Fibroblast of villous mesenchyme (primary cell): Measurements from ENCODE around the gene BRD8. TPM values are rescaled to one million over a fixed set of nuclear protein-coding genes. Genes with fewer than 3 reads are reported as not detected.
A peak's percentile ranks its signal among the peaks of the same experiment; 100 is the strongest.
"Not testable (repeated sequence)": the region's sequence is repeated elsewhere in the genome, so short reads cannot be mapped to it uniquely, and the experiment has no call there.

Experiments
- DNase-seq: peaks from one replicate; pipeline ENCODE4 v3.0.0-alpha.2; 2010; ENCODE audit warnings: low read depth
- H3K4me3 ChIP-seq: 2 replicates; pipeline ENCODE4 v1.5.1; 2011; ENCODE audit warnings: low read depth, mild to moderate bottlenecking, low read length
- CTCF ChIP-seq: IDR thresholded peaks from 2 replicates; pipeline ENCODE4 v1.5.1; 2012; ENCODE audit warnings: low read depth, mild to moderate bottlenecking, low read length; ENCODE audit not compliant: insufficient read depth
- total RNA-seq: library from RNA; depleted of rRNA; stranded (reverse); fragments of >200 nt; gene quantifications from 2 replicates; pipeline ENCODE4 v1.2.3, GENCODE V29; 2012

The BRD8 gene
- total RNA-seq, 1 donor, result 63.9 TPM

GRCh38 chr5:138169124-138169523 is 9.3 kb downstream of the BRD8 start:
- no peak for DNase-seq
- H3K4me3 ChIP-seq, result no peak overlapping the region
- no peak for TF ChIP-seq CTCF

GRCh38 chr5:138163721-138164120 is 14.7 kb downstream of the BRD8 start:
- no peak for DNase-seq
- TF ChIP-seq CTCF, result no peak
- no peak overlapping the region for H3K4me3 ChIP-seq

GRCh38 chr5:138160706-138161105 is 17.7 kb downstream of the BRD8 start:
- H3K4me3 ChIP-seq, result no peak overlapping the region
- no peak for DNase-seq
- no peak for TF ChIP-seq CTCF

- no peak overlapping the region for H3K4me3 ChIP-seq
- no peak for TF ChIP-seq CTCF
- no peak for DNase-seq
Measured at GRCh38 chr5:138159666-138160065, 18.8 kb downstream of the BRD8 start.

GRCh38 chr5:138157626-138158025 is 20.8 kb downstream of the BRD8 start:
- peak; percentile 14 for DNase-seq
- TF ChIP-seq CTCF, result no peak
- H3K4me3 ChIP-seq, result no peak overlapping the region

- not testable (repeated sequence) for H3K4me3 ChIP-seq, DNase-seq
Measured at GRCh38 chr5:138155977-138156376, 22.5 kb downstream of the BRD8 start.

- H3K4me3 ChIP-seq, result no peak overlapping the region
- no peak for TF ChIP-seq CTCF
- DNase-seq, result no peak
Measured at GRCh38 chr5:138149530-138149929, 28.9 kb downstream of the BRD8 start.
